WI38 (cell line): ENCODE data around the gene ABCA13.

Source experiments
- H3K4me3 ChIP-seq: 2 replicates; pipeline ENCODE4 v1.5.1; 2011; ENCODE audit warnings: low read depth, mild to moderate bottlenecking, control low read depth, low read length
- TF ChIP-seq, protein P1 (sequence below): IDR thresholded peaks from 2 replicates; pipeline ENCODE4 v1.5.1; 2012; ENCODE audit warnings: low read depth, mild to moderate bottlenecking, control low read depth, low read length

Gene ABCA13

DNA sequence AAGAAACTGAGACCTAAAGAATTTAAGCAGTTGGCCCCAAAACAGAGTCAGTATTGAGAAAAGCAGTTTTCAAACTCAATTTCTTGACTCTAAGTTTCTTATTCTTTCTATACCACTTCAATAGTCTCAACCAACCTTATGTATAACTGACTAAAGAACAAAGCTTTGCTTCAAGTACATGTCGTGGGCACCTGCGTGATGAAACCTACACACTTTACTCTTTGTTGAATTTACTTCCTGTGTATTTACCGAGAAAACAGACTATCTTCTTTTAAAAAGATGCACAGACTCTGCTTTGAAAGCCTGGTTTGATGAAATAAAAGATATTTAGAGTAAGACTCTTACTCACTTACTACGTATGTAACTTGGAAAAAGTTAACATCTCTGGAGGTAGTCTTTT is 455.9 kb downstream of the ABCA13 start:
- no peak overlapping the region for H3K4me3 ChIP-seq
- TF ChIP-seq, protein P1, sequence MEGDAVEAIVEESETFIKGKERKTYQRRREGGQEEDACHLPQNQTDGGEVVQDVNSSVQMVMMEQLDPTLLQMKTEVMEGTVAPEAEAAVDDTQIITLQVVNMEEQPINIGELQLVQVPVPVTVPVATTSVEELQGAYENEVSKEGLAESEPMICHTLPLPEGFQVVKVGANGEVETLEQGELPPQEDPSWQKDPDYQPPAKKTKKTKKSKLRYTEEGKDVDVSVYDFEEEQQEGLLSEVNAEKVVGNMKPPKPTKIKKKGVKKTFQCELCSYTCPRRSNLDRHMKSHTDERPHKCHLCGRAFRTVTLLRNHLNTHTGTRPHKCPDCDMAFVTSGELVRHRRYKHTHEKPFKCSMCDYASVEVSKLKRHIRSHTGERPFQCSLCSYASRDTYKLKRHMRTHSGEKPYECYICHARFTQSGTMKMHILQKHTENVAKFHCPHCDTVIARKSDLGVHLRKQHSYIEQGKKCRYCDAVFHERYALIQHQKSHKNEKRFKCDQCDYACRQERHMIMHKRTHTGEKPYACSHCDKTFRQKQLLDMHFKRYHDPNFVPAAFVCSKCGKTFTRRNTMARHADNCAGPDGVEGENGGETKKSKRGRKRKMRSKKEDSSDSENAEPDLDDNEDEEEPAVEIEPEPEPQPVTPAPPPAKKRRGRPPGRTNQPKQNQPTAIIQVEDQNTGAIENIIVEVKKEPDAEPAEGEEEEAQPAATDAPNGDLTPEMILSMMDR, result no peak

DNA sequence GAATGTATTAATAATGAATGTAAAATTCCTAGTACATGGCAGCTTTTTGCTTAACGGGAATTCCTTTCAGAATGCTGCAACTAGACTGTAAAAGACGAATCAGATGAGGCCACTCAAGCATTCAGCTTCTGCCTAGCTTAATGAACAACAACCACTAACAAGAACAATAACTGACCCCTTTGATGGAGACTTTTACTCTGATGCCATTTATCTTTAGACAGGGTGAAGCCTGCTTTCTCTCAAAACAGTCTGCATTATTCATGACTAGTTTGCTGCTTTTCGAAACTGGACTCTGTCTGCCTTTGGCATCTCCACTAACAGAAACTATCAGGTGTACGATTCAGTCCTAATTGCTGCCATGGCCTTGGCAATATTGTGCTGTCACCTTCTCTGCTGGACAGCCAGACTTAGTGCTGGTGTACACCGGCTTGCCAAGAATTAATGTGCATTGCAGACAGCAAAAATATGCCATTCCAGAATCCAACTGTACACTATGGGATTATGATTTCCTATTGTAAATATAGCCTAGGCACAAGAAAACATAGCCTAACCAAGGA is 457.6 kb downstream of the ABCA13 start:
- H3K4me3 ChIP-seq, result no peak overlapping the region
- TF ChIP-seq, protein P1, result no peak

DNA sequence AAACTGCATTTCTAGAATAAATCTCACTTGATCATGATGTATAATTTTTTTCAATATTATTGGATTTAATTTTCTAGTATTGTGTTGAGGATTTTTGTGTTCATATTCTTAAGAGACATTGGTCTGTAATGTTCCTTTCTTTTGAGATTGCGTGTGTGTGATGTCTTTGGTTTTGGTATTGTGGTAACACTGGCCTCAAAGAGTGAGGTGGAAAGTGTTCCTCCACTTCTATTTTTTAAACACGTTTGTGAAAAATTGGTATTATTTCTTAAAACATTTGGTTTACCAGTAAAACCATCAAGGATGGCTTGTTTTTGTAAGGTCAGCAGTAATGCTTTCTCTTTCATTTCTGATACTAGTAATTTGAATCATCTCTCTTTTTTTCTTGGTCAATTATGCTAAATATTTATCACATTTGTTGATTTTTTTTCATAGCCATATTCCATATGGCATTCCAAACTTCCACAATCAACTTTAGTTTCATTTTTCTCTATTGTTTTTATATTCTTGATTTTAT is 462.9 kb downstream of the ABCA13 start:
- TF ChIP-seq, protein P1, result no peak
- no peak overlapping the region for H3K4me3 ChIP-seq

DNA sequence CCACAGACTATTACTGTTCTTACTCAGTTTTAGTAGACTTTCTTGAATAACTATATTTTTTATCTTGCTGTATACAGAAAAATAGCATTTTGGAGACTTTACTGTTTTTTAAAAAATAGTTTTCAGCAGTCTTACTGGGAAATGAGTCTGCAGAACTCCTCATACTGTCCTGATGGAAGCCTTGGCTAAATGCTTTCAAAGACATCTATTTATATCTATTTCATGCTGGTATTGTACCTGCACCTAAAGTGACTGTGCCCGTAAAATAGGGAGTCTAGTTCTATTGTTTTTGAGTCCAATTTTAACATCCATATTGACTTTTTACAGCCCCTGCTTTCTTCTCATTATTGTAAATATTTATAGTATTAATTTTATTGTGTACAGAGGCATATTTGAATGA is 464.5 kb downstream of the ABCA13 start:
- TF ChIP-seq, protein P1, result no peak
- H3K4me3 ChIP-seq, result no peak overlapping the region

DNA sequence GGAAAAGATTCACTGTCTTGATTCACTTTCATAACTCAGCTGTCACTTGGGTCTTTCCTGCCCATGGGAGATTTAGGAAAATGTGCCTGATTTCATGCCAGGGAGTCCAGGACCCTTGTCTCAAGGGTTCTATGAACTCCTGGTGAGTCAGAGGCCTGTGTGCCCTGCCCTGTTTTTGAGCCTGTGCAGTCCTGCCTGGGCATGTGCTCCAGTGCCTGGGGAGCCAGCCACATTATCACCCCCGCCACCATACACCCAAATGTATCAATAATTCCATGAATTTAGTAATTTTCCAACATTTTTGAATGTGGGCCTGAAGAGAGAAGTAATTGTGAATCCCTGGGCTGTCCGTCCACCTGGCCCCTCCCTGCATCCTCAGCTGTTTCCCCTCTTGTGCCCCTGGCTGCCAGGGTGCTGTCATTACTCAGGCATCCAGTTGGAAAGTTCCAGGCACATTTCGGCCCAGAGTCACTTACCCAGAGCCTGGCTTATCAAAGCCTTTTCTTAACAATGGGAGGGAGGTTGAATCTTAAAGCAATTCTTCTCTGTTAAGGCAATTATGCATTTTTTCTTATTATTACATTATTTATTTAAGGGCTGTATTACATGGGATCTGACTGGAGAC is 465.2 kb downstream of the ABCA13 start:
- TF ChIP-seq, protein P1, result no peak
- H3K4me3 ChIP-seq, result no peak overlapping the region

DNA sequence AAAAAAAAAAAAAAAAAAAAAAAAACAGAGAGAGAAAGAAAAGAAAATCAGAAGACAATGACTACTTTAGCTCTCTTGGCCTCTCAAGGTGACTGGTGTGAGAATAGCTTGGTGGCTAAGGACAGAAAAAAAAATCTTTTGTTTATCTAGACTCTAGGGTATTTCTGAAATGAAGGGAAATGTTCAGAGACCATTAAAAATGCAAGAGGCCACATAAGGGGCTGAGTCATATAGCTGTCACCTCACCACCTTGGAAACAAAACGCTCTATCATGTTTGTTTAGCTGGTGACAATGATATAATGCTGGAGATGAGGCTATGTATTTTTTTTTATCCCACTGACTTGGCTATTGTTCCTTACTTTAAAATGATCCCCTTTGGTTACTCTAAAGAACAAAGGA is 466.1 kb downstream of the ABCA13 start:
- no peak overlapping the region for H3K4me3 ChIP-seq
- TF ChIP-seq, protein P1, result no peak

DNA sequence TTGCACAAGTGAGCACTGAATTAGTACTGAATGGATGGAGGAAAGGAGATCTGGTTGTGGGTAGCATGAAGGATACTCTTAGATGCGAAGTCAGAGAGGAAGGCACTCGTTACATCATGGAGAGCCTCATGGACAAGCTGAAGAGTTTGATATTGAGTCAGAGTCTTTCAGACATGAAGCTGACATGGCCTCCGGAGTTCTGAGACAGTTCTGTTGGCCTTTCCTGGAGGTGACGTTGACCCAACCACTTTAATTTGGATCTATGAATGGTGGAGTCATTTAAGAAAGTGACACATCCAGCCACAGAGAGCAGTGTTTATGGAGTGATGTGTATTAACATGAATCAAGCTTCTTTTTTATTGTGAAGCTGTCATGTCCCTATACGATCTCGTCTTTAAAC is 466.8 kb downstream of the ABCA13 start:
- TF ChIP-seq, protein P1, result no peak
- H3K4me3 ChIP-seq, result no peak overlapping the region
